Right lung (tissue), 5 donors: ENCODE results near the gene CAMK1D. TPM values are rescaled to one million over a fixed set of nuclear protein-coding genes. Genes with fewer than 3 reads are reported as not detected.
"Not testable (repeated sequence)": the region's sequence is repeated elsewhere in the genome, so short reads cannot be mapped to it uniquely, and the experiment has no call there.

Experiments
- DNase-seq, 2 donors: peaks; one replicate each; pipeline ENCODE4 v3.0.0-alpha.2; 2013
- polyA plus RNA-seq, 5 donors: library from polyadenylated mRNA; unstranded; fragments of 120-200 nt; gene quantifications; one replicate each; pipeline versions ENCODE4 v1.2.1 to v1.2.3, GENCODE V29; 2013; ENCODE audit warnings: inconsistent platforms in 1 of 5, low replicate concordance in 1 of 5; ENCODE audit not compliant: insufficient read length in 5 of 5, insufficient read depth in 1 of 5

CAMK1D gene
- polyA plus RNA-seq, 5 donors: 3.6 to 5.4 (median 4.6) TPM

- DNase-seq: peak; percentile 71 to 78
These were observed 371.1 kb downstream of the CAMK1D start for GRCh38 chr10:12720217-12720981.

GRCh38 chr10:12721334-12721733 lies 372.0 kb downstream of the CAMK1D start:
- DNase-seq: no peak

GRCh38 chr10:12723220-12723619 lies 373.9 kb downstream of the CAMK1D start:
- DNase-seq: no peak

- DNase-seq: no peak
These were observed 375.6 kb downstream of the CAMK1D start for GRCh38 chr10:12724807-12725579.

- not testable (repeated sequence) for DNase-seq
These were observed 376.2 kb downstream of the CAMK1D start for GRCh38 chr10:12725580-12725888.

GRCh38 chr10:12726971-12727831 lies 377.9 kb downstream of the CAMK1D start:
- no peak for DNase-seq

- DNase-seq: no peak
These were observed 378.5 kb downstream of the CAMK1D start for GRCh38 chr10:12727832-12728215.

GRCh38 chr10:12728494-12728893 lies 379.1 kb downstream of the CAMK1D start:
- DNase-seq: no peak

- no peak for DNase-seq
These were observed 380.5 kb downstream of the CAMK1D start for GRCh38 chr10:12729885-12730284.

- no peak for DNase-seq
These were observed 381.6 kb downstream of the CAMK1D start for GRCh38 chr10:12730809-12731519.

GRCh38 chr10:12733271-12733670 lies 383.9 kb downstream of the CAMK1D start:
- no peak for DNase-seq

GRCh38 chr10:12735843-12736462 lies 386.6 kb downstream of the CAMK1D start:
- no peak for DNase-seq

- DNase-seq: no peak
These were observed 391.5 kb downstream of the CAMK1D start for GRCh38 chr10:12740813-12741212.

- no peak for DNase-seq
These were observed 392.0 kb downstream of the CAMK1D start for GRCh38 chr10:12741360-12741804.

- no peak for DNase-seq
These were observed 393.4 kb downstream of the CAMK1D start for GRCh38 chr10:12742771-12743170.

GRCh38 chr10:12743466-12743865 lies 394.1 kb downstream of the CAMK1D start:
- DNase-seq: not testable (repeated sequence)

GRCh38 chr10:12743941-12744340 lies 394.6 kb downstream of the CAMK1D start:
- DNase-seq: no peak

- DNase-seq: no peak
These were observed 398.8 kb downstream of the CAMK1D start for GRCh38 chr10:12748186-12748585.

GRCh38 chr10:12749760-12750478 lies 400.6 kb downstream of the CAMK1D start:
- no peak for DNase-seq

GRCh38 chr10:12750526-12751201 lies 401.3 kb downstream of the CAMK1D start:
- no peak for DNase-seq
